Vagina (tissue), 2 donors: Measurements from ENCODE around the gene PPCDC.

ENCODE experiments used
- CTCF ChIP-seq, 3 experiments: fragments of 450-650 bp in 2 of 3; fragments of 200-600 bp in 1 of 3; sonication (generic) in 1 of 3; IDR thresholded peaks; one replicate each; pipeline ENCODE4 v1.5.1; 2017 to 2019; ENCODE audit warnings: antibody characterized with exemption in 3 of 3, mild to moderate bottlenecking in 2 of 3, moderate library complexity in 2 of 3
- POLR2A ChIP-seq, 2 donors: fragments of 450-650 bp; IDR thresholded peaks; one replicate each; pipeline ENCODE4 v1.6.1; 2017; ENCODE audit warnings: antibody characterized with exemption in 2 of 2, mild to moderate bottlenecking in 2 of 2, moderate library complexity in 2 of 2

DNA sequence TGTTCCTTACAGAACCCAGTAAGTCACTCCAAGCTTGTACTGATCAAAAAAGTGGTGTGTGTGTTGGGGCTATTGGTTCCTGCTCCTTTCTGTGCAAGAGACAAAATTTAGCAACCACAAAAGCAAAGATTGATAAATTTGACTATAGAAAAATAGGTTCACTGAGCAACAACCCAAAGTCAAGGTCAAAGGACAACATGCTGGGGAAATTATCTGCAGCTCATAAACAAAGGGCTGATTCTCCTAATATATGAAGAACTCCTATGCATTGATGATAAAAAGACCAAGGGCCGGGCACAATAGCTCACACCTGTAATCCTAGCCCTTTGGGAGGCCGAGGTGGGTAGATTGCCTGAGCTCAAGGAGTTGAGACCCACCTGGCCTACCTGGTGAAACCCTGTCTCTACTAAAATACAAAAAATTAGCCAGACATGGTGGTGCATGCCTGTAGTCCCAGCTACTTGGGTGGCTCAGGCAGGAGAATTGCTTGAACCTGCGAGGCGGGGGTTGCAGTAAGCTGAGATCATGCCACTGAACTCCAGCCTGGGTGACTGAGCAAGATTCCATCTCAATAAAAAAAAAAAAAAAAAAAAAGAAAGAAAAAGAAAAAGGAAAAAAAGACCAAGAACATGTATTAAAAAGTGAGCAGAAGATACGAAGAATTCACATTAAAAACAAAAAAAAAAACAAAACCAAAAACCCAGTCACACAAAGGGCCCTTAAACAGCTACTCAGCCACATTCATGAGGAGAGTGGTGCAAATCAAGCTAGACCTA is 29.8 kb downstream of the PPCDC start:
- TF ChIP-seq CTCF (IDR thresholded peaks at IDR 0.05) (no peak), POLR2A (IDR thresholded peaks at IDR 0.05) (no peak)
